Subcutaneous adipose tissue (tissue), 4 donors: Measurements from ENCODE around the gene LONP2. TPM values are rescaled to one million over a fixed set of nuclear protein-coding genes. Genes with fewer than 3 reads are reported as not detected.

ENCODE experiments used
- CTCF ChIP-seq: fragments of 450-650 bp; IDR thresholded peaks from one replicate; pipeline ENCODE4 v1.5.1; 2016; ENCODE audit warnings: low read depth, mild to moderate bottlenecking, control low read depth, antibody characterized with exemption, moderate library complexity
- total RNA-seq, 4 donors: library from RNA; depleted of rRNA; stranded (reverse); fragments of >200 nt; gene quantifications; one replicate each; pipeline ENCODE4 v1.1.0, GENCODE V29; 2016

LONP2 gene
- total RNA-seq, 4 donors from 2014 or later: 48.8 to 69.1 (median 55.1) TPM

GRCh38 chr16:48340054-48340453 lies 96.0 kb downstream of the LONP2 start:
- no peak for TF ChIP-seq CTCF

DNA sequence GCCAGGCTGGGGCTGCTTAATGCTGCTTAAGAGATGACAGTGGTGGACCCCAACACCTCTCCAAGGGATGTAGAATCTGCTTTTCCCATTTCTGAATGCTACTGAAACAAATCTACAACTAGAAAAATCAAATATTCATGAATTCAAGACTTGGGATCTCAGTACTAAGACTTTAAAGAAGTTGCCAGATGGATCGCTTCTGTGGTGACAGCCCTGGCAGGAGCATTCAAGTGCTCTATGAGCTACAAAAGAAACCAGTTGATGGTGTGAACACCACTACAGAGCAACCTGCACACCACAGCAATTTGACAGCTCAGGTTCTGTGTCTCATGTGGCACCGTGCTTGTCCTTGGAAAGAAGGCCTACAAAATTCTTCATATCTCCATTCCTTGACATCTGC lies 98.5 kb downstream of the LONP2 start:
- TF ChIP-seq CTCF: no peak

DNA sequence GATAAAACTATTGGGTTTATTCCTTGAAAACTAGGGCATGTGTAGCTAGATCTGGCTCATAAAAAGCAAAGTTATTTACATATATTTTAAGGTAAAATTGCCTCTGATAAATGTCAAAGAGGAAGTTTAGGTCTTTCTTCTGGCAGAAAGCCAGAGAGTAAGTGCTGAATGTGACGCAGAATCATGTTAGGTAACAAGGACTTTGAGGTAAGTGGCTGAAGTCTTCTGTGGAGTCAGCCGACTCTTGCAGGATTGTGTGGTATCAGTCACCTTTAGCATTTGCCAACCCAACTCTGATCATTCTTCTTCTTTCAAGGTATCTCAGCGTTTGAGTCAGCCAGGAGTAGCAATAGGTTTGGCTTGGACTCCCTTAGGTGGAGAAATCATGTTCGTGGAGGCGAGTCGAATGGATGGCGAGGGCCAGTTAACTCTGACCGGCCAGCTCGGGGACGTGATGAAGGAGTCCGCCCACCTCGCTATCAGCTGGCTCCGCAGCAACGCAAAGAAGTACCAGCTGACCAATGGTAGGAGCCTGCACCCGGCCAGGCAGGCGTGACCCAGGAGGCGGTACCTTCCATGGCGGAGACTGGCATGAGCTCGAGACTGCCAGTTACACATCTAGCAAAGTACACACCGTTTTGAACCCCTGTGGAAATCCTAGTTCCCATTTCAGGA lies 103.2 kb downstream of the LONP2 start:
- no peak for TF ChIP-seq CTCF

GRCh38 chr16:48347980-48348379 lies 103.9 kb downstream of the LONP2 start:
- TF ChIP-seq CTCF: no peak

GRCh38 chr16:48350736-48351135 lies 106.6 kb downstream of the LONP2 start:
- no peak for TF ChIP-seq CTCF

GRCh38 chr16:48352648-48353390 lies 108.7 kb downstream of the LONP2 start:
- TF ChIP-seq CTCF: no peak

- no peak for TF ChIP-seq CTCF
Measured at GRCh38 chr16:48353565-48354163, 109.6 kb downstream of the LONP2 start.
